SK-N-SH (cell line): ENCODE results near the gene MTCH1. TPM values are rescaled to one million over a fixed set of nuclear protein-coding genes. Genes with fewer than 3 reads are reported as not detected.

ENCODE experiments used
- CTCF ChIA-PET: fragments of 300-600, 350-600 bp; formaldehyde crosslinking; extraction: SDS; loops from one replicate; lab custom pipeline; 2021; lab: Yijun Ruan, JAX
- POLR2A ChIA-PET: fragments of 350-600 bp; sonication (Branson Sonifier 250); formaldehyde crosslinking; extraction: SDS; loops from one replicate; lab custom pipeline; 2020; ENCODE audit warnings: antibody characterized with exemption, inconsistent platforms; lab: Yijun Ruan, JAX
- DNase-seq: peaks from one replicate; pipeline ENCODE4 v3.0.0; 2012
- H2AFZ ChIP-seq: fragments of 200-600 bp; sonication (generic); 2 replicates; pipeline ENCODE4 v1.8.1; 2016; ENCODE audit warnings: antibody characterized with exemption, mild to moderate bottlenecking, low read depth
- H3F3A ChIP-seq: fragments of 200-600 bp; sonication (generic); replicated peaks from 2 replicates; pipeline ENCODE3; 2016; ENCODE audit warnings: antibody characterized with exemption, mild to moderate bottlenecking; ENCODE audit not compliant: insufficient read depth
- H3K27ac ChIP-seq, 2 experiments: fragments of 200-500 bp in 1 of 2; fragments of 200-600 bp in 1 of 2; sonication (Bioruptor generic) in 1 of 2; sonication (generic), shearing (Covaris generic) in 1 of 2; 2 replicates each; pipeline versions ENCODE4 v1.5.1 to v1.6.1; 2014 to 2016; ENCODE audit warnings: low read depth in 2 of 2, inconsistent platforms in 1 of 2, low read length in 1 of 2, mild to moderate bottlenecking in 1 of 2, mixed read lengths in 1 of 2
- H3K27me3 ChIP-seq: fragments of 200-600 bp; sonication (generic), shearing (Covaris generic); 2 replicates; pipeline ENCODE4 v1.6.1; 2016; ENCODE audit warnings: mixed run types; ENCODE audit not compliant: insufficient read depth
- H3K36me3 ChIP-seq, 2 experiments: fragments of 200-500 bp in 1 of 2; fragments of 200-600 bp in 1 of 2; sonication (Bioruptor generic) in 1 of 2; sonication (generic) in 1 of 2; replicated peaks in 1 of 2; 2 replicates each; pipeline versions ENCODE3 to v1.5.1; 2014 to 2016; ENCODE audit warnings: low read length in 1 of 2, mild to moderate bottlenecking in 1 of 2; ENCODE audit not compliant: insufficient read depth in 2 of 2, control insufficient read depth in 1 of 2
- H3K4me1 ChIP-seq, 2 experiments: fragments of 200-500 bp in 1 of 2; fragments of 200-600 bp in 1 of 2; sonication (Bioruptor generic) in 1 of 2; sonication (generic), shearing (Covaris generic) in 1 of 2; 2 replicates each; pipeline versions ENCODE4 v1.5.1 to v1.6.1; 2014 to 2016; ENCODE audit warnings: low read depth in 1 of 2, low read length in 1 of 2, mixed run types in 1 of 2; ENCODE audit not compliant: insufficient read depth in 2 of 2, control insufficient read depth in 1 of 2
- H3K4me2 ChIP-seq: fragments of 200-600 bp; sonication (generic), shearing (Covaris generic); 2 replicates; pipeline ENCODE4 v1.6.1; 2017; ENCODE audit warnings: mixed run types
- H3K4me3 ChIP-seq, 2 experiments: fragments of 200-500 bp in 1 of 2; fragments of 200-600 bp in 1 of 2; sonication (Bioruptor generic) in 1 of 2; sonication (generic), shearing (Covaris generic) in 1 of 2; 2 replicates each; pipeline versions ENCODE4 v1.5.1 to v1.8.1; 2014 to 2016; ENCODE audit warnings: low read depth in 2 of 2, inconsistent platforms in 1 of 2, low read length in 1 of 2, mild to moderate bottlenecking in 1 of 2, mixed read lengths in 1 of 2, moderate library complexity in 1 of 2
- H3K79me2 ChIP-seq: fragments of 200-600 bp; sonication (generic); 2 replicates; pipeline ENCODE4 v1.8.1; 2017; ENCODE audit warnings: mild to moderate bottlenecking; ENCODE audit not compliant: insufficient read depth
- H3K9ac ChIP-seq: fragments of 200-600 bp; sonication (generic); 2 replicates; pipeline ENCODE4 v1.6.1; 2017; ENCODE audit warnings: mixed run types
- H3K9me2 ChIP-seq: fragments of 200-600 bp; sonication (generic); 2 replicates; pipeline ENCODE4 v1.6.1; 2017; ENCODE audit warnings: mixed run types
- H3K9me3 ChIP-seq: fragments of 200-600 bp; sonication (generic); 2 replicates; pipeline ENCODE4 v1.6.1; 2017; ENCODE audit warnings: mixed run types, mild to moderate bottlenecking, moderate library complexity
- H4K20me1 ChIP-seq: fragments of 200-600 bp; sonication (generic); 2 replicates; pipeline ENCODE4 v1.6.1; 2017; ENCODE audit warnings: mild to moderate bottlenecking, mixed run types; ENCODE audit not compliant: insufficient read depth
- CTCF ChIP-seq: fragments of 200-600 bp; sonication (generic); IDR thresholded peaks from 2 replicates; pipeline ENCODE4 v1.6.1; 2017; ENCODE audit warnings: antibody characterized with exemption, mild to moderate bottlenecking, moderate library complexity
- EP300 ChIP-seq, 2 experiments: IDR thresholded peaks; 2 replicates each; pipeline versions ENCODE4 v1.4.0 to v1.6.1; 2012; ENCODE audit warnings: borderline replicate concordance in 1 of 2, low read depth in 1 of 2, low read length in 1 of 2
- EZH2phosphoT487 ChIP-seq: fragments of 200-600 bp; sonication (generic); IDR thresholded peaks from 2 replicates; pipeline ENCODE4 v1.6.1; 2017; ENCODE audit warnings: low read depth, mixed run types, mild to moderate bottlenecking, antibody characterized with exemption, moderate library complexity, borderline replicate concordance
- FOSL2 ChIP-seq: IDR thresholded peaks from 2 replicates; pipeline ENCODE4 v1.4.0; 2012; ENCODE audit warnings: low read depth, mild to moderate bottlenecking, moderate library complexity, borderline replicate concordance
- FOXM1 ChIP-seq: IDR thresholded peaks from 2 replicates; pipeline ENCODE4 v1.4.0; 2012; ENCODE audit warnings: low read depth, mild to moderate bottlenecking
- GABPA ChIP-seq: IDR thresholded peaks from 2 replicates; pipeline ENCODE4 v1.4.0; 2012; ENCODE audit warnings: low read depth, mild to moderate bottlenecking
- GATA2 ChIP-seq: sonication (generic); formaldehyde crosslinking; IDR thresholded peaks from 2 replicates; pipeline ENCODE4 v1.5.0; 2020; ENCODE audit warnings: mild to moderate bottlenecking, missing genetic modification reagents
- IRF3 ChIP-seq: fragments of 150-350 bp; IDR thresholded peaks from 2 replicates; pipeline ENCODE4 v1.6.1; 2016; ENCODE audit warnings: mild to moderate bottlenecking, low read depth, low read length
- JUND ChIP-seq: IDR thresholded peaks from 2 replicates; pipeline ENCODE4 v1.4.0; 2012
- NFIC ChIP-seq: IDR thresholded peaks from 2 replicates; pipeline ENCODE4 v1.4.0; 2012; ENCODE audit warnings: borderline replicate concordance
- NRF1 ChIP-seq: IDR thresholded peaks from 2 replicates; pipeline ENCODE4 v1.6.1; 2012; ENCODE audit warnings: low read depth, mild to moderate bottlenecking, low read length
- PBX3 ChIP-seq: IDR thresholded peaks from 2 replicates; pipeline ENCODE4; 2012
- REST ChIP-seq: IDR thresholded peaks from 2 replicates; pipeline ENCODE4 v1.6.1; 2012; ENCODE audit warnings: mild to moderate bottlenecking, low read depth, low read length, moderate library complexity
- RXRA ChIP-seq: IDR thresholded peaks from 2 replicates; pipeline ENCODE4 v1.4.0; 2012; ENCODE audit warnings: low read depth, mild to moderate bottlenecking, borderline replicate concordance
- SIN3A ChIP-seq: IDR thresholded peaks from 2 replicates; pipeline ENCODE4 v1.6.1; 2012; ENCODE audit warnings: low read depth, mild to moderate bottlenecking, low read length, moderate library complexity, borderline replicate concordance
- SMC3 ChIP-seq: IDR thresholded peaks from 2 replicates; pipeline ENCODE4 v1.6.1; 2012; ENCODE audit warnings: low read depth, low read length, improper control_type of control experiment
- TAF1 ChIP-seq: IDR thresholded peaks from 2 replicates; pipeline ENCODE4 v1.6.1; 2012; ENCODE audit warnings: low read depth, mild to moderate bottlenecking, low read length, moderate library complexity, borderline replicate concordance
- TCF12 ChIP-seq: IDR thresholded peaks from 2 replicates; pipeline ENCODE4 v1.4.0; 2012
- USF1 ChIP-seq: IDR thresholded peaks from 2 replicates; pipeline ENCODE4 v1.4.0; 2012; ENCODE audit warnings: low read depth, borderline replicate concordance
- WGBS: methylation state at CpG from one replicate; pipeline ENCODE4 v1.1.6; 2017; ENCODE audit warnings: low lambda C conversion rate; 5-methylcytosine and 5-hydroxymethylcytosine counted together
- polyA plus RNA-seq, 3 experiments: library from polyadenylated mRNA; depleted of rRNA; stranded (reverse); fragments of >200 nt; gene quantifications; 2 replicates each; pipeline ENCODE4 v1.2.3, GENCODE V29; 2012

The MTCH1 gene
- polyA plus RNA-seq, 1 of the 3 experiments (the other 2 are of a cell fraction): 151 TPM

- Histone ChIP-seq H3K27me3 (no peaks in the 10 kb centered on the region), H2AFZ (no peak overlapping the region), H3K9ac (no peak overlapping the region), H3K9me2 (no peaks in the 10 kb centered on the region), H3K27ac (no peak overlapping the region), H3K4me3 (no peak overlapping the region), H3F3A (peaks cover 7% of the 10 kb centered on the region), H3K4me2 (no peak overlapping the region), H3K9me3 (no peaks in the 10 kb centered on the region), H3K36me3 (no peaks in the 10 kb centered on the region), H4K20me1 (no peaks in the 10 kb centered on the region), H3K4me1 (peaks cover 0 to 4% of the 10 kb centered on the region in 2 experiments; a peak in 1 of 4 replicates), H3K79me2 (no peaks in the 10 kb centered on the region)
- ChIA-PET CTCF (interaction anchor here (1.9 kb wide), 1 partner anchor 72 kb away, joined by 4 read pairs; no protein-coding TSS in a partner anchor), POLR2A (no interaction called here)
- TF ChIP-seq REST (no peak), CTCF (no peak), SIN3A (no peak), FOSL2 (no peak), SMC3 (no peak), TCF12 (no peak), EP300 (IDR thresholded peaks at IDR 0.05; ENCODE audit: borderline replicate concordance in 1 of 2, low read depth in 1 of 2, low read length in 1 of 2) (no peak), NRF1 (no peak), JUND (no peak), IRF3 (no peak), FOXM1 (no peak), GATA2 (CRISPR knock-in tag) (no peak), NFIC (no peak), RXRA (no peak), GABPA (no peak), EZH2phosphoT487 (no peak), USF1 (no peak), TAF1 (no peak), PBX3 (no peak)
- WGBS: 78% methylated on average over 2 of the region's 4 CpGs
- no peak for DNase-seq
These were observed 39.5 kb downstream of the MTCH1 start for GRCh38 chr6:36946526-36946925.
